Measurements from ENCODE around the gene UBALD2.
"Not testable (repeated sequence)": the region's sequence is repeated elsewhere in the genome, so short reads cannot be mapped to it uniquely, and the experiment has no call there.

Gene UBALD2

DNA sequence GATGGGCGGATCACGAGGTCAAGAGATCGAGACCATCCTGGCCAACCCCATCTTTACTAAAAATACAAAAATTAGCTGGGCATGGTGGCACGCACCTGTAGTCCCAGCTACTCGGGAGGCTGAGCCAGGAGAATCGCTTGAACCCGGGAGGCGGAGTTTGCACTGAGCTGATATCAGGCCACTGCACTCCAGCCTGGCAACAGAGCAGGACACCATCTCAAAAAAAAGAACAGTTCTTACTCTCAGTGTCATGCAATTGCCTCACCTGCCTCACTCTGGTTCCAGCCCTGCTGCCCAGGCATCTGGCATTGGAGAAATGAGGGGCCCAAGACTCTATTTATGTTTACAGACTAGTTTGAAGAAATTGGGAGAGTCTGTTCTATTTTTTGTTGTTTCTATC lies 20.4 kb upstream of the UBALD2 start:
- not testable (repeated sequence) for DNase-seq (ENCODE audit: low read depth in 2 of 2, low spot score in 1 of 2)

DNA sequence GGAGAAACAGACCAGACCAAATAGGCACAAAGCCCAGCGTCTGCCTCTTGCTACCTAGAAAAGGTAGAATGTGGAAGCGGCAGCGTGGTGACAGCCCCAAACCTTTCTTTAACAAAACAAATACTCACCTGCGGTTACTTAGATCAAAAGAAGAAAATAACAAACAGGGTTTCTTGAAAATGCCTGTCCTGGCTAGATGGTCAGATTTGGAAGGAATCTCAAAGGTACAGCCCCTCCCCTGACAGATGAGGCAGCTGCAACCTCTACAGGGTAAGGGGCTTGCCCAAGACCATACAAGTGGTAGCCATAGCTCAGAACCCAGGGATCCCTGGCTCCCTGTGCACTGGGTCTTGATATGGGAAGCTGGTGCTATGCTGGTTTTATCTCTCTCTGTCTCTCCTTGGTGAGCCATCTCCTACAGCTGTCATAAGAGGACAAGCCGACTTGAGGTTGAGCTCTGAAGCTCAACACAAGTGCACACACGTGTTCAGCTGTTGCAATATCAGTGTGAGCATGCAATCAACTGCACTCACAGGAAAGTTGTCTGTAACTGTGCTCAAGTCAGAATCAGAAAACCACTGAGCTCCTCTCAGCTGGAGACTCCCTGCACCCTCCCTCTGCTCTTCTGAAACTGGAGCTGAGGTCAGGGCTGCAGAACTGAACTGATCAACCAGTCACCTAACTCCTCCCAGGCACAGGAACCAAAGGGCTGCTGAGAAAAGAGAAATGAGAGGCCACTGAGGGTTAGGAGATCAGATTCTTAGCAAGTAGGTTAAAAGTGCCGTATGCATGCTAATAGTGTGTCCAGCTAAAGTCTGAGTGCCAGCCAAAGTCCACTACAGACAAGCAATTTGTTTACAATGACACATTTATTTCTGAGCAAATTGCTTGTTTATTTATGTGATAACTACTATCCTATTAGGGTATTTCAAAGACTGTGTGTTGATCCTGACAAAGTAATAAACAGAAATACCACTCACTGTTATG lies 18.8 kb upstream of the UBALD2 start:
- DNase-seq (ENCODE audit: low read depth in 2 of 2, low spot score in 1 of 2): no peak

DNA sequence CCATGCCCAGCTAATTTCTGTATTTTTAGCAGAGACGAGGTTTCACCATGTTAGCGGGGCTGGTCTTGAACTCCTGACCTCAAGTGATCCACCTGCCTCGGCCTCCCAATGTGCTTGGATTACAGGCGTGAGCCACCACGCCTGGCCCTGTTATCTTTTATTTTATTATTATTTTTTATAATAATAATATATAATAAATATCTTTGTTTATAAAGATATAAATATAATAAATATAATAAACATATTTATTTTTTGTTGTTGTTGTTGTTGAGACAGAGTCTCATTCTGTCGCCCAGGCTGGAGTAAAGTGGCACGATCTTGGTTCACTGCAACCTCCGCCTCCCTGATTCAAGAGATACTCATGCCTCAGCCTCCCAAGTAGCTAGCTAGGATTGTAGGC lies 17.8 kb upstream of the UBALD2 start:
- no peak for DNase-seq (ENCODE audit: low read depth in 2 of 2, low spot score in 1 of 2)

DNA sequence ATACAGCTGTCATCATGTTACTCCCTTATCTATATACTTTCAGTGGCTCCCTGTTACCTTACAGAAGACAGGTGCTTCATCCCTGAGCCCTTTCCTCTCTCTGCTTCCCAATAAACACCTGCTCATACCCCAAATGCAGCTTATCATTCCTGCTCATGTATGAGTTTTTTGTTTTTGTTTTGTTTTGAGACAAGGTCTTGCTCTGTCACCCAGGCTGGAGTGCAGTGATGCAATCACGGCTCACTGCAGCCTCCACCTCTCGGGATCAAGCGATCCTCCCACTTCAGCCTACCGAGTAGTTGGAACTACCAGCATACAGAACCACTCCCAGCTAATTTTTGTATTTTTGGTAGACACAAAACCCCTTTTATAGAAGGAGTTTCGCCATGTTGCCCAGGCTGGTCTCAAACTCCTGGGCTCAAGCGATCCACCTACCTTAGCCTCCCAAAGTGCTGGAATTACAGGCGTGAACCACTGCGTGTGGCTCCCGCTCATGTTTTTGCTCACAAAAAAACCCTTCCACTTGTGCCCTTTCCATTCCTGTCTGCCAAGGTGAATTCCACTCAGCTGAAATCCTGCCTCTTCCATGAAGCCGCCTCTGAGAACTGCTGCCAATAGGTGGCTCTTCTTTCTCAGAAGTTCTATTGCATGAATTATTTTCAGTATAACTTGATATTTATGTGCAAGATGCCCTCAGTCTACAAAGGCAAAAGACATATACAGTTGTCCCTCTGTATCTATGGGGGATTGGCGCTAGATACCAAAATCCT lies 16.9 kb upstream of the UBALD2 start:
- no peak for DNase-seq (ENCODE audit: low read depth in 2 of 2, low spot score in 1 of 2)

DNA sequence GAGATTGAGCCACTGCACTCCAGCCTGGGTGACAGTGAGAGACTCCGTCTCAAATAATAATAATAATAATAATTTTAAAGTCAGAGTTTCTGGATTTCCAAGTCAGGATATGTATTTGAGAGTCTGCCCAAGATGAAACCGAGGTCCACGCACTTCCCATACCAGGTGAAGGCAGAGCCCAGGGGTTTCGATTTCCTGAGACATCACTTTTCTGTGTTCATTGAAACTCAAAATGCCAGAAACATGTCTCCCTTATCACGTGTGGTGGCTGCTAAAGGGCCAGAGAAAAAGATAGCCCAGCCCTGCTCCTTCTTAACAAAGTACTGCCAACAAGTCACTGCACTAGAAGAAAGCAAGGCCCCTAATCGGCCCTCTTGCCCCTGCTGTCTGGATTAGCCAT lies 15.0 kb upstream of the UBALD2 start:
- DNase-seq (ENCODE audit: low read depth in 2 of 2, low spot score in 1 of 2): no peak

DNA sequence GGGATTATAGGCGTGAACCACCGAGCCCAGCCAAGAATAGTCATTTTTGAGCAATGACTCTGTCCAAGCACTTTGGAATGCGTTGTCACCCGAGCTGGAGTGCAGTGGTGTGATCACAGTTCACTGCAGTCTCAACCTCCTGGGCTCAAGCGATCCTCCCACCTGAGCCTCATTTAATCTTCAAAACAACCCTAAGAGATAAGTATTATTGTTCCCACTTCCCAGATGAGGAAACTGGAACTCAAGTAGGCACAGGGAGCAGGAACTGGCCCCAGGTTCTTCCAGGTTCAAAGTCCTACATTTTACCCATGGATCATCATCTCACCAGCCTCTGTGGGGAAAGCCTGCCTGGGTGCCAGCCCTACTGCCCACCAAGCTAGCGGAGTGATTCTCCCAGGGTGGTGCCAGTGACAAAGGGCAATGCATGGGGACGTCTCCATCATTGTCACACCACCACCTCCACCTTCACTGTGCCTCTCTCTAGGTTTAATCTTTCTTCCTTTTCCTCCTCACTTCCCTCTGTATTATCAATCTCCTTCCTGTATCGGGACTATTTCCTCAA lies 13.6 kb upstream of the UBALD2 start:
- no peak for DNase-seq (ENCODE audit: low read depth in 2 of 2, low spot score in 1 of 2)

DNA sequence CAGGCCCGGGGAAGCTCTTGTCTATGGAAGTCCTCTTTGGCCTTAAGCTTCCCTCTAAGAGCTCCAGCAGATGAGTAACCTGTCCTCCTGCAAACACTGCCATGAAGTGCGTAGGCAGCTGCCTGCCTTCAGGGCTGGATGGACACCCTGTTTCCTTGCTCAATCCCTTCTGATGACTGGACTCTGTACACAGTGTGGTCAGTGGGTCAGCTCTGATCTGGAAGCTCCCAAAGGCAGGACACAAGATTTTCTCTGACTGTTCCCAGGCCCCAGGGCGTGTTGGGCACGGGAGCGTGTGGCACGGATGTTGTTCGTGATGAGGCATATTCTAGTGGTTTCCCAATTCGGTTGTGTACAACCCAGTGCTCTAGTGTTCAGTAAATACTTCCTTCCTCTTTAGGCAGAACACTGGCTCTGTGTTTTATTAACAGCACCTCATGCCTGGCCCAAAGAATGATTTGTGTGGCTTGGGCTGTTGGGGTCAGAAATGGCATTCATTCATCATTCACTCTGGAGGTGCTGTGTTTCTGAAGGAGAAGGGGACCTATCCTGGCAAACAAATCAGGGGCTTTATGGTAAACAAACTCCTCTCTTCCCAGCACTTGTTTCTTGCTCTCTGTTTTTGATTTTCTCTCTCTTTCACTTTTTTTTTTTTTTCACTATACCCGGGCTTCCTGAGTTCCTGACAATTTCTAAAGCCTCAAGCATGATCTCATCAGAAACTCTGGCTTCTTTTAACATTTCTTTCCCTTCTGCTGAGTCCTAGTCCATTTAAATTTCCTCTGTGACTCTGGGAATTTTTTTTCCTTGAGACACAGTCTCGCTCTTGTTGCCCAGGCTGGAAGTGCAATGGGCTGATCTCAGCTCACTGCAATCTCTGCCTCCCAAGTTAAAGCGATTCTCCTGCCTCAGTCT lies 12.9 kb upstream of the UBALD2 start:
- DNase-seq (ENCODE audit: low read depth in 2 of 2, low spot score in 1 of 2): no peak

DNA sequence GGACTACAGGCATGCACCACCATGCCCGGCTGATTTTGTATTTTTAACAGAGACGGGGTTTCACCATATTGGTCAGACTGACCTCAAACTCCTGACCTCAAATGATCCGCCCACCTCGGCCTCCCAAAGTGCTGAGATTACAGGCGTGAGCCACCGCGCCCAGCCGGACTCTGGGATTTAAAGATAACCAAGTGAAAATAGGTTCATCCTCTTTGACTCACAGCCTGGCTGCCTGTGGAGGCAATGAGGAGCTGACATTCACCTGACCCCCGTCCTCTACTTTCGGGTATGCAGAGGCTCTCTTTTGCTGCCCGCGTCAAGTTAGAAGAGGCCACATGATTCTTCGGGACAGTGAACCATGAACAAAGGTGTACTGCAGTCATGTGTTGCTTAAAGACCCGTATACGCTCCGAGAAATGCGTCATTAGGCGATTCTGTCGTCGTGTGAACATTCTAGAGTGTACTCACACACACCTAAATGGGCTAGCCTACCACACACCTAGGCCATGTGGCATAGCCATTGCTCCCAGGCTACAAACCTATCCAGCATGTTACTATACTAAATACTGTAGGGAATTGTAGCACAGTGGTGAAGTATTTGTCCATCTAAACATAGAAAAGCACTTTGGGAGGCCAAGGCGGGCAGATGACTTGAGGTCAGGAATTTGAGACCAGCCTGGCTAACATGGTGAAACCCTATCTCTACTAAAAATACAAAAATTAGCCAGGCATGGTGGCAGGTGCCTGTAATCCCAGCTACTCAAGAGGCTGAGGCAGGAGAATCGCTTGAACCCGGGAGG lies 12.0 kb upstream of the UBALD2 start:
- DNase-seq (ENCODE audit: low read depth in 2 of 2, low spot score in 1 of 2): not testable (repeated sequence)

DNA sequence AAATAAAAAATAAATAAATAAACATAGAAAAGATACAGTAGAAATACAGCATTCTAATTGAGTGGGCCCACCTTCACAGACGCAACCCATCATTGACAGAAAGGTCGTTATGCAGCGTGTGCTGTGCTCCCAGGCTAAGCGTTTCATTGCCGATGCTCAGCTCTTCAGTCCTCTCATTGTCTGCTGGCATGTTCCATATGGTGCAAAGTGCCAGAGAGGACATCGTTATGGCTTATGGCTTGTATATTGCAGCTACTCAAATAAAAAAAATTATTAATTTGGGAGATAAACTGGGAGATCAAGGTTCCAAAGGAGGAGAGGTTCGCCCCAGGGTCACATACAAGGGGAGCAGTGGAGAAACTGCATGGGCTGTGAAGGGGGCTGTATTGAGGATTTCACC lies 11.3 kb upstream of the UBALD2 start:
- DNase-seq (ENCODE audit: low read depth in 2 of 2, low spot score in 1 of 2): no peak

DNA sequence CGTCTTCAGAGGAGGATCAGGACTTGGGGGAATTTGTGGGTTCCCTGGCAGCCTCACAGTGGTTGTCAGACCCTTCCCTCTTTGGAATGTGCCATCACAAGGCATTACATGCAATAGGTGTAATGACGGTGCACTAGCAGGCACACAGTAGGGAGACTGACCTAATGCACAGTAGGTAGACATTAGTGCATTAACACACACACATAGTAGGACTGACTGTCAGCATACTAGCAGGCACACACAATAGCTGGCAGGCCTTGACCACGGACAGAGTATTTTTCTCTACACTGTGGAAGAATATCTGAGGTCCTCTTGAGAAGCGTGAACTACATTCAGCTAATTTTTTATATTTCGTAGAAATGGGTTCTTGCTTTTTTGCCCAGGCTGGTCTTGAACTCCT lies 10.9 kb upstream of the UBALD2 start:
- no peak for DNase-seq (ENCODE audit: low read depth in 2 of 2, low spot score in 1 of 2)

DNA sequence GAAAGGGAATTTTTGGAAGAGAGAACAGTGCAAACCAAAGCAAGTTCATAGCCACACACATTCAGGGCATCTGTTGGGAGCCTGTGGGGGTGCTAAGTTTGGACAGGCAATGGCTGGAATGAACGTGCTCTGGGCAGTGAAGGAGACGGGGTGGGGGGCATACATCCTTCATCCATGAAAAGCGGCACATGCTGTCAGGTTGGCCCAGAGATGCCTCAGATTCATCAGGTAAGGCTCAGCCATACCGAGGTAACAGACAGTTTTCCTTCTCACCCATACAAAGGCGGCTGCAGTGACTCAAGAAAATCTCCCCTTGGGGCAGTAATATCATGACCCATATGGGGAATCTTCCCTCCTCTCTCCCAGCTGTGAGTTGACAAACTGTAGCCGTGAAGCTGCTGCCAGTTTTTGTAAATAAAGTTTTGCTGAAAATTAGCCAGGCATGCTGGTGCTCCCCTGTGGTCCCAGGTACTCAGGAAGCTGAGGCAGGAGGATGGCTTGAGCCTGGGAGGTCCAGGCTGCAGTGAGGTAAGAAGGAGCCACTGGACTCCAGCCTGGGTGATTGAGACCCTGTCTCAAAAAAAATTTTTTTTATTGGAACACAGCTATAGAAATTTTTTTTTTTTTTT lies 9.2 kb upstream of the UBALD2 start:
- no peak for DNase-seq (ENCODE audit: low read depth in 2 of 2, low spot score in 1 of 2)

DNA sequence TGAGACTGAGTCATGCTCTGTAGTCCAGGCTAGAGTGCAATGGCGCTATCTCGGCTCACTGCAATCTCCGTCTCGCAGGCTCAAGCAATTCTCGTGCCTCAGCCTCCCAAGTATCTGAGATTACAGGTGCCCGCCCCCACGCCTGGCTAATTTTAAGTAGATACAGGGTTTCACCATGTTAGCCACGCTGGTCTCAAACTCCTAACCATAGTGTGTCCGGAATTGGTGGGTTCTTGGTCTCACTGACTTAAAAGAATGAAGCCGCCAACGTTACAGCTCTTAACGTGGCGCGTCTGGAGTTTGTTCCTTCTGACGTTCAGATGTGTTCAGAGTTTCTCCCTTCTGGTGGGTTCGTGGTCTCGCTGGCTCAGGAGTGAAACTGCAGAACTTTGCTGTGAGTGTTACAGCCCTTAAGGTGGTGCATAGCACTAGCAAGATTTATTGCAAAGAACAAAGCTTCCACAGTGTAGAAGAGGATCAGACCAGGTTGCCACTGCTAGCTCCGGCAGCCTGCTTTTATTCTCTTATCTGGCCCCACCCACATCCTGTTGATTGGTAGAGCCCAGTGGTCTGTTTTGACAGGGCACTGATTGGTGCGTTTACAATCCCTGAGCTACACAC lies 8.6 kb upstream of the UBALD2 start:
- not testable (repeated sequence) for DNase-seq (ENCODE audit: low read depth in 2 of 2, low spot score in 1 of 2)

DNA sequence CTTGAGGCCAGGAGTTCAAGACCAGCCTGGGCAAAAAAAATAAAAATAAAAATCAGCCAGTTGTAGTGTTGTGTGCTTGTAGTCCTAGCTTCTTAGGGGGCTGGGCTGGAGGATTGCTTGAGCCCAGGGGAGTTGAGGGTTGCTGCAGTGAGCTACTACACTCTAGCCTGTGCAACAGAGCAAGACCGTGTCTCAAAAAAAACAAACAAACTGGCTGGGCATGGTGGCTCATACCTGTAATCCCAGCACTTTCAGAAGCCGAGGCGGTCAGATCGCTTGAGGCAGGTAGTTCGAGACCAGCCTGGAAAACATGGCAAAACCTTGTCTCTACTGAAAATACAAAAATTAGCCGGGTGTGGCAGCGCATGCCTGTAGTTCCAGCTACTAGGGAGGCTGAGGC lies 4.9 kb upstream of the UBALD2 start:
- no peak for DNase-seq (ENCODE audit: low read depth in 2 of 2, low spot score in 1 of 2)

DNA sequence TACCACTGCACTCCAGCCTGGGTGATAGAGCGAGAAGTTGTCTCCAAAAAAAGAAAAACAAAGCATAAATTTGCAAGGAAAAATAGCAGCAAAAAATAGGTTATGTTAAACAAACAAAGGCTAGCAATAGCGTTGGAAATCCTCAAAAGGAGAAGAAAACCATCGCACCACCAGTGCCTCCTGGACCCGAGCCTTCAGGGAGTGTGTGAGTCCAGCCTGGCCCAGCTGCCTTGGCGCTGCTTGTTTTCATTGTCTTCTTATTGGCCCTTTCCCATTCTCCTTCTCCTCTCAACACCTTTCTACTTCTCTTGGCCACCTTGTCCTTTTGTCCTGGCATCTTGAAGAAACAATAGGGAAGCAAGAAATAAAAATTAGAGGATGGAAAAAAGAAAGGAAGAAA lies 4.5 kb upstream of the UBALD2 start:
- DNase-seq (ENCODE audit: low read depth in 2 of 2, low spot score in 1 of 2): no peak

DNA sequence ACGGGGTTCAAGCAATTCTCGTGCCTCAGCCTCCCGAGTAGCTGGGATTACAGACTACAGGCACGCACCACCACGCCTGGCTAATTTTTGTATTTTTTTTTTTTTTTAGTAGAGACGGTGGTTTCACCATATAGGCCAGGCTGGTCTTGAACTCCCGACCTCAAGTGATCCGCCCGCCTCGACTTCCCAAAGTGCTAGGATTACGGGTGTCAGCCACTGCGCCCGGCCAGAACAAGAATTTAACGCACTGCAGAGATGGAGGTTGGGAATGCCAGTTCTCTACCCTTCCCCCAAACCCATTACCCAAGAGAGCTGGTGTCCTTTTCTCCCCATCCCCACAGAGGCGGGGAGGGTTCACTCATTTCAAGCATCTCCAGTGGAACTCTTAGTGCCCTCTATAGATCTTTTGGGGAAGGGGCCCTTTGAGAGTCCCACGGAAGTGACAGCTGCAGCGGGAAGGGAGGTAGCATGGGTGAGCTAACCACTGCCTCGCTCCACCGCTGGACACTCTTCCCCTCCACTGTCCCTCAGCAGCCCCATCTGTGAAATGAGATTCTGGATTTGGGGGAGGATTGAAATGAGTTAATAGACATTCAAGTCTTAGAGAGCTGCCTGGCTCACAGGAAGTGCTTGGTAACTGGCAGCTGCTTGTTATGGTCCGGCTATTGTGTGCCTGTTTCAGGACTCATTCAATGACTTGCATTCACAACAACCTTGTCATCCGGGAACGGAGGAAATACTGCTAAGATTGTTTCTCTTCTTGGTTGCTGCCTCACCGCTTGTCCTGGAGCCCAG lies 3.5 kb upstream of the UBALD2 start:
- DNase-seq (ENCODE audit: low read depth in 2 of 2, low spot score in 1 of 2): no peak

DNA sequence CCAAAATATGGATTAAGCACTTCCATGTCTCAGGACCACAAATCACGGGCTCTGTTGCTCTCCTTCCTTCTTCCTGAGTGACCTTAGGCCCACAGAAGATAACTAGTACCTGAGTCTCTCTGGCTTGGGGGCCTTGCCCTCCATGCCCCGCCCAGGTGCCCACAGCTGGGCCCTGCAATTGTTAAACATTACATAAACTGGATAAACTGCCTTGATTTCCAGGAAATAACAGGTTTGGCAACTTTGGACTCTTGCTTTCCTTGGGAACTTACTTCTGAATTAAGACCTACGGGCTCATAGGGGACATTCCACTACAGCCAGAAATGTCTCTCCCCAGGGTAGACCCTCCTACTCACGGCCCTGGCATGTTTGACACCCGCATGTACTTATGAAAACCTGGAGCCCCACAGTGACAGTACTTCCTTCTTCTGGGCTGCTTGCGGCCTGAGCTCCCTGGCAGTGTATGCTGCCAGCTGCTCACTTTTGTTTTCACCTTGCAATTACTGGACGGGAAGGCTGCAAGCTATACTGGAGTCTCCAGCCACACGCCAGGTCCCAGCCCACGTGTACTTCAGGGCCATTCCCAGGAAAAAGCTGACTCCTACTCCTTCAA lies 2.3 kb upstream of the UBALD2 start:
- no peak for DNase-seq (ENCODE audit: low read depth in 2 of 2, low spot score in 1 of 2)

DNA sequence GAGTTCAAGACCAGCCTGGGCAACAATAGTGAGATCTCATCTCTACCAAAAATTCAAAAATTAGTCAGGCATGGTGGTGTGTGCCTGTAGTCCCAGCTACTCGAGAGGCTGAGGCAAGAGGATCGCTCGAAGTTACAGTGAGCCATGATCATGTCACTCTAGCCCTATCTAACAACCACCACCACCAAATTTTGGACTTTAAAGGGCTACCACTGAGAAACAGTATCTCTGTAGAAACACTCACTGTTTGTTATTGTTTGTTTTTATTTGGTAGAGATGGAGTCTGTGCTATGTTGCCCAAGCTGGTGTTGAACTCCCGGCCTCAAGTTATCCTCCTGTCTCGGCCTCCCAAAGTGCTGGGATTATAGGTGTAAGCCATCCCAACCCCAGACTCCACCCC lies 1.3 kb upstream of the UBALD2 start:
- DNase-seq (ENCODE audit: low read depth in 2 of 2, low spot score in 1 of 2): no peak

DNA sequence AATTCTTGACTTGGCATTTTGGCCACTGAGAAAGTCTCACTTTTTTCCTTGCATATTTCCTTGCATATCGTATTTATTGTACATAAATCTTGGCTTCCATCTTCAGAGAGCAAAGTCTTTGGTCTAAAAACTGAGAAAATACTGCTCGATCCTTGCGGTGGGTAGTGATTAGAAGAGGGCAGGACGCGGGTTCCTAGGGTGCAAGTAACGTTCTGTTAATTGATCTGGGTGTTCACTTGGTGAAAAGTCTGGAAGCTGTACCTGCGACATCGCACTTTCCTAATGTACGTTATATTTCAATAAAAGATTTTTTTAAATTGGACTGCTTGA lies 758 bp upstream of the UBALD2 start:
- DNase-seq (ENCODE audit: low read depth in 2 of 2, low spot score in 1 of 2): no peak

Data from stimulated activated CD8-positive, alpha-beta memory T cell treated with anti-CD3 and anti-CD28 coated beads, Interleukin-4, amount 100 ng/mL, for 1 hour (primary cell).